GM12878 (cell line): ENCODE results near the gene CHMP2B. TPM values are rescaled to one million over a fixed set of nuclear protein-coding genes. Genes with fewer than 3 reads are reported as not detected.

ENCODE experiments used
- BCL3 ChIP-seq: IDR thresholded peaks from 2 replicates; pipeline ENCODE4 v1.6.1; 2011; ENCODE audit warnings: borderline replicate concordance, low read depth, mild to moderate bottlenecking, moderate library complexity, low read length; ENCODE audit not compliant: insufficient read depth, poor library complexity, severe bottlenecking
- CREM ChIP-seq: IDR thresholded peaks from 2 replicates; pipeline ENCODE4 v1.6.1; 2014; ENCODE audit warnings: antibody characterized with exemption, low read depth
- EED ChIP-seq: sonication (generic); IDR thresholded peaks from 2 replicates; pipeline ENCODE4 v1.6.1; 2016; ENCODE audit warnings: antibody characterized with exemption, low read depth
- FOXM1 ChIP-seq: IDR thresholded peaks from 2 replicates; pipeline ENCODE4 v1.6.1; 2012; ENCODE audit warnings: low read depth, mild to moderate bottlenecking, inconsistent platforms, low read length, moderate library complexity
- IKZF2 ChIP-seq, 2 experiments: fragments of 450-650 bp; IDR thresholded peaks; 2 replicates each; pipeline ENCODE4 v1.6.1; 2017; ENCODE audit warnings: mild to moderate bottlenecking in 2 of 2, moderate library complexity in 2 of 2
- KDM1A ChIP-seq: fragments of 200-600 bp; sonication (generic); IDR thresholded peaks from 2 replicates; pipeline ENCODE4 v1.6.1; 2016; ENCODE audit warnings: borderline replicate concordance
- KLF5 ChIP-seq: fragments of 450-650 bp; IDR thresholded peaks from 2 replicates; pipeline ENCODE4 v1.6.1; 2014; ENCODE audit warnings: mild to moderate bottlenecking; ENCODE audit not compliant: partially characterized antibody
- NFYA ChIP-seq: IDR thresholded peaks from 2 replicates; pipeline ENCODE4 v1.6.1; 2011; ENCODE audit warnings: low read depth, mild to moderate bottlenecking, low read length, improper control_type of control experiment, borderline replicate concordance
- NR2F1 ChIP-seq: fragments of 450-650 bp; conservative IDR thresholded peaks from 2 replicates; pipeline ENCODE4 v1.6.1; 2017; ENCODE audit warnings: mild to moderate bottlenecking
- PRDM15 ChIP-seq: fragments of 450-650 bp; formaldehyde crosslinking; IDR thresholded peaks from 2 replicates; pipeline ENCODE4 v1.4.0; 2020; ENCODE audit warnings: mild to moderate bottlenecking, moderate library complexity
- WRNIP1 ChIP-seq: IDR thresholded peaks from 2 replicates; pipeline ENCODE4 v1.6.1; 2011; ENCODE audit warnings: low read depth, low read length, improper control_type of control experiment, borderline replicate concordance
- ZNF217 ChIP-seq: fragments of 450-650 bp; IDR thresholded peaks from 2 replicates; pipeline ENCODE4 v1.6.1; 2017; ENCODE audit warnings: antibody characterized with exemption, mild to moderate bottlenecking
- ZSCAN29 ChIP-seq: fragments of 450-650 bp; IDR thresholded peaks from 2 replicates; pipeline ENCODE4 v1.6.1; 2017; ENCODE audit warnings: mild to moderate bottlenecking, moderate library complexity
- polyA plus RNA-seq, 11 experiments: library from polyadenylated mRNA; depleted of rRNA in 4 of 11; unstranded in 6 of 11; stranded (reverse) in 5 of 11; fragments of >200 nt; fragmentation: Nextera tagmentation in 4 of 11; fragmentation: Illumina TruSeq in 1 of 11; extraction: Ambion mirVana in 4 of 11; extraction: Trizol in 1 of 11; gene quantifications; 1 replicate in 1 of 11; 2 replicates in 10 of 11; pipeline versions ENCODE4 v1.2.1 to v1.2.3, GENCODE V29; 2011 to 2016; ENCODE audit warnings: inconsistent platforms in 2 of 11, missing spikeins in 2 of 11, low read depth in 1 of 11
- total RNA-seq, 4 experiments: library from RNA; depleted of rRNA in 3 of 4; stranded (reverse); fragments of >200 nt in 3 of 4; fragmentation: Illumina TruSeq in 1 of 4; extraction: Trizol in 1 of 4; gene quantifications; 2 replicates each; pipeline versions ENCODE4 v1.2.1 to v1.2.3, GENCODE V29; 2013 to 2021

The CHMP2B gene
- total and polyA plus RNA-seq, 10 of the 15 experiments (the other 5 are each of a cell fraction or from before 2014, with no cell fraction given): 14.9 to 54.8 (median 24.6) TPM

- TF ChIP-seq BCL3 (no peak), ZNF217 (no peak), KLF5 (no peak), PRDM15 (CRISPR knock-in tag) (no peak), CREM (no peak), KDM1A (no peak), FOXM1 (no peak), WRNIP1 (no peak), EED (no peak), NR2F1 (no peak), IKZF2 (IDR thresholded peaks at IDR 0.05) (no peak), NFYA (no peak), ZSCAN29 (no peak)
Observed at GRCh38 chr3:87269723-87270122, 42.6 kb downstream of the CHMP2B start (continued).
